GM18507 (cell line): ENCODE data around the gene PPP1R14C.
"Not testable (repeated sequence)": the region's sequence is repeated elsewhere in the genome, so short reads cannot be mapped to it uniquely, and the experiment has no call there.

Experiments
- DNase-seq: peaks from one replicate; pipeline ENCODE4 v3.0.0; 2011; ENCODE audit warnings: low read depth; ENCODE audit not compliant: insufficient read length; ENCODE audit errors: extremely low spot score
- FAIRE-seq: peaks from 2 replicates; lab custom pipeline; 2011; peaks lifted over from hg19 to GRCh38; lab: Jason Lieb, UNC

Gene PPP1R14C

GRCh38 chr6:150235218-150235617, 92.4 kb downstream of the PPP1R14C start:
- no peak for FAIRE-seq
- DNase-seq = no peak

GRCh38 chr6:150236114-150236513, 93.3 kb downstream of the PPP1R14C start:
- FAIRE-seq (no peak), DNase-seq (no peak)

- DNase-seq (no peak), FAIRE-seq (no peak)
These were observed 93.7 kb downstream of the PPP1R14C start for GRCh38 chr6:150236544-150236943.

- DNase-seq (no peak), FAIRE-seq (no peak)
These were observed 94.8 kb downstream of the PPP1R14C start for GRCh38 chr6:150237626-150238025.

- no peak for DNase-seq
- no peak for FAIRE-seq
These were observed 95.5 kb downstream of the PPP1R14C start for GRCh38 chr6:150238336-150238741.

GRCh38 chr6:150238846-150239407, 96.1 kb downstream of the PPP1R14C start:
- no peak for FAIRE-seq

GRCh38 chr6:150241756-150242155, 98.9 kb downstream of the PPP1R14C start:
- FAIRE-seq = not testable (repeated sequence)

More at GRCh38 chr6:150238846-150239407, 96.1 kb downstream of the PPP1R14C start:
- no peak for DNase-seq

GRCh38 chr6:150243620-150244314, 100.9 kb downstream of the PPP1R14C start:
- FAIRE-seq (no peak), DNase-seq (no peak)

More at GRCh38 chr6:150241756-150242155, 98.9 kb downstream of the PPP1R14C start:
- not testable (repeated sequence) for DNase-seq

GRCh38 chr6:150245148-150245935, 102.5 kb downstream of the PPP1R14C start:
- no peak for DNase-seq
- FAIRE-seq = no peak

GRCh38 chr6:150247803-150248202, 105.0 kb downstream of the PPP1R14C start:
- no peak for DNase-seq
- FAIRE-seq = no peak

- DNase-seq (no peak), FAIRE-seq (no peak)
These were observed 105.5 kb downstream of the PPP1R14C start for GRCh38 chr6:150248300-150248699.

GRCh38 chr6:150249261-150249660, 106.4 kb downstream of the PPP1R14C start:
- FAIRE-seq (no peak), DNase-seq (no peak)

- FAIRE-seq (no peak), DNase-seq (no peak)
These were observed 108.0 kb downstream of the PPP1R14C start for GRCh38 chr6:150250826-150251225.

GRCh38 chr6:150251566-150252186, 108.8 kb downstream of the PPP1R14C start:
- FAIRE-seq = no peak

GRCh38 chr6:150252714-150253444, 110.0 kb downstream of the PPP1R14C start:
- FAIRE-seq (no peak), DNase-seq (no peak)

More at GRCh38 chr6:150251566-150252186, 108.8 kb downstream of the PPP1R14C start:
- DNase-seq = no peak

- DNase-seq (no peak), FAIRE-seq (no peak)
These were observed 110.6 kb downstream of the PPP1R14C start for GRCh38 chr6:150253489-150253888.

- FAIRE-seq (no peak), DNase-seq (no peak)
These were observed 111.9 kb downstream of the PPP1R14C start for GRCh38 chr6:150254770-150255169.

GRCh38 chr6:150255840-150256239, 113.0 kb downstream of the PPP1R14C start:
- DNase-seq (no peak), FAIRE-seq (no peak)

- DNase-seq (no peak), FAIRE-seq (no peak)
These were observed 113.9 kb downstream of the PPP1R14C start for GRCh38 chr6:150256618-150257272.
